HEK293T (cell line): ENCODE data around the gene NT5DC4.

ENCODE experiments used
- BHLHE40 ChIP-seq: fragments of 450-650 bp; IDR thresholded peaks from 2 replicates; pipeline ENCODE4 v1.6.1; 2016; ENCODE audit warnings: mild to moderate bottlenecking, moderate library complexity, borderline replicate concordance
- FOXK2 ChIP-seq: fragments of 450-650 bp; IDR thresholded peaks from 2 replicates; pipeline ENCODE4 v1.6.1; 2016; ENCODE audit warnings: mild to moderate bottlenecking
- ZNF384 ChIP-seq: fragments of 450-650 bp; IDR thresholded peaks from 2 replicates; pipeline ENCODE4 v1.6.1; 2016
- TF ChIP-seq, protein P1 (sequence below): fragments of 450-650 bp; IDR thresholded peaks from 2 replicates; pipeline ENCODE4 v1.6.1; 2016

- no peak for TF ChIP-seq ZNF384
- TF ChIP-seq, protein P1, sequence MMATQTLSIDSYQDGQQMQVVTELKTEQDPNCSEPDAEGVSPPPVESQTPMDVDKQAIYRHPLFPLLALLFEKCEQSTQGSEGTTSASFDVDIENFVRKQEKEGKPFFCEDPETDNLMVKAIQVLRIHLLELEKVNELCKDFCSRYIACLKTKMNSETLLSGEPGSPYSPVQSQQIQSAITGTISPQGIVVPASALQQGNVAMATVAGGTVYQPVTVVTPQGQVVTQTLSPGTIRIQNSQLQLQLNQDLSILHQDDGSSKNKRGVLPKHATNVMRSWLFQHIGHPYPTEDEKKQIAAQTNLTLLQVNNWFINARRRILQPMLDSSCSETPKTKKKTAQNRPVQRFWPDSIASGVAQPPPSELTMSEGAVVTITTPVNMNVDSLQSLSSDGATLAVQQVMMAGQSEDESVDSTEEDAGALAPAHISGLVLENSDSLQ, result no peak
- no peak for TF ChIP-seq FOXK2
- TF ChIP-seq BHLHE40, result no peak
Measured at GRCh38 chr2:112760149-112760548, 39.3 kb downstream of the NT5DC4 start.
